ENCODE measurements around the gene ACE.

ACE gene

GRCh38 chr17:63476459-63476853 lies 405 bp upstream of the ACE start (continued):
- TF ChIP-seq ZNF121 (tag by site-specific recombination; IDR thresholded peaks at IDR 0.05), result no peak
- no peak for TF ChIP-seq ZNF2 (tag by site-specific recombination; IDR thresholded peaks at IDR 0.05)
- no peak for TF ChIP-seq PRDM2 (tag by site-specific recombination; IDR thresholded peaks at IDR 0.05; ENCODE audit: borderline replicate concordance)
- TF ChIP-seq, protein P1, sequence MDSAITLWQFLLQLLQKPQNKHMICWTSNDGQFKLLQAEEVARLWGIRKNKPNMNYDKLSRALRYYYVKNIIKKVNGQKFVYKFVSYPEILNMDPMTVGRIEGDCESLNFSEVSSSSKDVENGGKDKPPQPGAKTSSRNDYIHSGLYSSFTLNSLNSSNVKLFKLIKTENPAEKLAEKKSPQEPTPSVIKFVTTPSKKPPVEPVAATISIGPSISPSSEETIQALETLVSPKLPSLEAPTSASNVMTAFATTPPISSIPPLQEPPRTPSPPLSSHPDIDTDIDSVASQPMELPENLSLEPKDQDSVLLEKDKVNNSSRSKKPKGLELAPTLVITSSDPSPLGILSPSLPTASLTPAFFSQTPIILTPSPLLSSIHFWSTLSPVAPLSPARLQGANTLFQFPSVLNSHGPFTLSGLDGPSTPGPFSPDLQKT (IDR thresholded peaks at IDR 0.05; ENCODE audit: borderline replicate concordance, low read depth, low read length), result no peak
- TF ChIP-seq ZNF146 (tag by site-specific recombination; IDR thresholded peaks at IDR 0.05), result no peak
- TF ChIP-seq, protein P2, sequence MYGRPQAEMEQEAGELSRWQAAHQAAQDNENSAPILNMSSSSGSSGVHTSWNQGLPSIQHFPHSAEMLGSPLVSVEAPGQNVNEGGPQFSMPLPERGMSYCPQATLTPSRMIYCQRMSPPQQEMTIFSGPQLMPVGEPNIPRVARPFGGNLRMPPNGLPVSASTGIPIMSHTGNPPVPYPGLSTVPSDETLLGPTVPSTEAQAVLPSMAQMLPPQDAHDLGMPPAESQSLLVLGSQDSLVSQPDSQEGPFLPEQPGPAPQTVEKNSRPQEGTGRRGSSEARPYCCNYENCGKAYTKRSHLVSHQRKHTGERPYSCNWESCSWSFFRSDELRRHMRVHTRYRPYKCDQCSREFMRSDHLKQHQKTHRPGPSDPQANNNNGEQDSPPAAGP (tag by site-specific recombination; IDR thresholded peaks at IDR 0.05), result 0 out of 2 replicates have a peak, but pooled peaks have one; percentile 16
- no peak for TF ChIP-seq ZNF791 (tag by site-specific recombination; IDR thresholded peaks at IDR 0.05)
- TF ChIP-seq, protein P3, sequence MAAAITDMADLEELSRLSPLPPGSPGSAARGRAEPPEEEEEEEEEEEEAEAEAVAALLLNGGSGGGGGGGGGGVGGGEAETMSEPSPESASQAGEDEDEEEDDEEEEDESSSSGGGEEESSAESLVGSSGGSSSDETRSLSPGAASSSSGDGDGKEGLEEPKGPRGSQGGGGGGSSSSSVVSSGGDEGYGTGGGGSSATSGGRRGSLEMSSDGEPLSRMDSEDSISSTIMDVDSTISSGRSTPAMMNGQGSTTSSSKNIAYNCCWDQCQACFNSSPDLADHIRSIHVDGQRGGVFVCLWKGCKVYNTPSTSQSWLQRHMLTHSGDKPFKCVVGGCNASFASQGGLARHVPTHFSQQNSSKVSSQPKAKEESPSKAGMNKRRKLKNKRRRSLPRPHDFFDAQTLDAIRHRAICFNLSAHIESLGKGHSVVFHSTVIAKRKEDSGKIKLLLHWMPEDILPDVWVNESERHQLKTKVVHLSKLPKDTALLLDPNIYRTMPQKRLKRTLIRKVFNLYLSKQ (tag by site-specific recombination; IDR thresholded peaks at IDR 0.05; ENCODE audit: borderline replicate concordance), result no peak
- no peak for TF ChIP-seq TCF7L2 (IDR thresholded peaks at IDR 0.05; ENCODE audit: borderline replicate concordance, low read depth, low read length)
- peak; percentile 80 for TF ChIP-seq SP3 (tag by site-specific recombination; IDR thresholded peaks at IDR 0.05)
- peak; percentile 67 for TF ChIP-seq ZNF335 (tag by site-specific recombination; conservative IDR thresholded peaks at IDR 0.05)
- TF ChIP-seq ZNF24 (tag by site-specific recombination; IDR thresholded peaks at IDR 0.05), result no peak
- no peak for TF ChIP-seq ZBTB8A (tag by site-specific recombination; IDR thresholded peaks at IDR 0.05)
- no peak for TF ChIP-seq ZNF792 (tag by site-specific recombination; IDR thresholded peaks at IDR 0.05)
- TF ChIP-seq HOXC10 (CRISPR knock-in tag; IDR thresholded peaks at IDR 0.05), result no peak
- TF ChIP-seq ZNF501 (tag by site-specific recombination; IDR thresholded peaks at IDR 0.05), result no peak
- no peak for TF ChIP-seq ZNF324 (tag by site-specific recombination; IDR thresholded peaks at IDR 0.05)
- TF ChIP-seq REPIN1 (tag by site-specific recombination; IDR thresholded peaks at IDR 0.05; ENCODE audit: low read depth), result no peak
- TF ChIP-seq ZNF768 (tag by site-specific recombination; IDR thresholded peaks at IDR 0.05), result no peak
- TF ChIP-seq KLF16 (tag by site-specific recombination; IDR thresholded peaks at IDR 0.05), result no peak
- no peak for TF ChIP-seq ZNF585B (tag by site-specific recombination; IDR thresholded peaks at IDR 0.05)
- no peak for TF ChIP-seq ZNF658 (tag by site-specific recombination; IDR thresholded peaks at IDR 0.05)
- no peak for TF ChIP-seq WT1 (tag by site-specific recombination; IDR thresholded peaks at IDR 0.05)
- no peak for TF ChIP-seq ZNF747 (tag by site-specific recombination; IDR thresholded peaks at IDR 0.05)
- TF ChIP-seq ZFP69B (tag by site-specific recombination; IDR thresholded peaks at IDR 0.05), result no peak
- TF ChIP-seq ZNF10 (tag by site-specific recombination; IDR thresholded peaks at IDR 0.05), result no peak
- no peak for TF ChIP-seq ZBTB21 (tag by site-specific recombination; IDR thresholded peaks at IDR 0.05)
- TF ChIP-seq ZNF362 (tag by site-specific recombination; IDR thresholded peaks at IDR 0.05), result no peak
- no peak for TF ChIP-seq ZNF677 (tag by site-specific recombination; IDR thresholded peaks at IDR 0.05)
- TF ChIP-seq, protein P4, sequence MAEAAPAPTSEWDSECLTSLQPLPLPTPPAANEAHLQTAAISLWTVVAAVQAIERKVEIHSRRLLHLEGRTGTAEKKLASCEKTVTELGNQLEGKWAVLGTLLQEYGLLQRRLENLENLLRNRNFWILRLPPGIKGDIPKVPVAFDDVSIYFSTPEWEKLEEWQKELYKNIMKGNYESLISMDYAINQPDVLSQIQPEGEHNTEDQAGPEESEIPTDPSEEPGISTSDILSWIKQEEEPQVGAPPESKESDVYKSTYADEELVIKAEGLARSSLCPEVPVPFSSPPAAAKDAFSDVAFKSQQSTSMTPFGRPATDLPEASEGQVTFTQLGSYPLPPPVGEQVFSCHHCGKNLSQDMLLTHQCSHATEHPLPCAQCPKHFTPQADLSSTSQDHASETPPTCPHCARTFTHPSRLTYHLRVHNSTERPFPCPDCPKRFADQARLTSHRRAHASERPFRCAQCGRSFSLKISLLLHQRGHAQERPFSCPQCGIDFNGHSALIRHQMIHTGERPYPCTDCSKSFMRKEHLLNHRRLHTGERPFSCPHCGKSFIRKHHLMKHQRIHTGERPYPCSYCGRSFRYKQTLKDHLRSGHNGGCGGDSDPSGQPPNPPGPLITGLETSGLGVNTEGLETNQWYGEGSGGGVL (tag by site-specific recombination; IDR thresholded peaks at IDR 0.05), result peak; percentile 29; the same call in 1 of the 2 replicates
- TF ChIP-seq BCL11A (tag by site-specific recombination; IDR thresholded peaks at IDR 0.05; ENCODE audit: low read depth), result no peak

Measured in HEK293 (cell line).